GM12872 (cell line): Measurements from ENCODE around the gene SQSTM1.

Source experiments
- TF ChIP-seq, protein P1 (sequence below): IDR thresholded peaks from 3 replicates; pipeline ENCODE4 v1.5.1; 2011; ENCODE audit warnings: low read depth, mild to moderate bottlenecking, low read length, moderate library complexity; ENCODE audit not compliant: insufficient read depth

The SQSTM1 gene

GRCh38 chr5:179830818-179831468, 10.2 kb downstream of the SQSTM1 start:
- TF ChIP-seq, protein P1, sequence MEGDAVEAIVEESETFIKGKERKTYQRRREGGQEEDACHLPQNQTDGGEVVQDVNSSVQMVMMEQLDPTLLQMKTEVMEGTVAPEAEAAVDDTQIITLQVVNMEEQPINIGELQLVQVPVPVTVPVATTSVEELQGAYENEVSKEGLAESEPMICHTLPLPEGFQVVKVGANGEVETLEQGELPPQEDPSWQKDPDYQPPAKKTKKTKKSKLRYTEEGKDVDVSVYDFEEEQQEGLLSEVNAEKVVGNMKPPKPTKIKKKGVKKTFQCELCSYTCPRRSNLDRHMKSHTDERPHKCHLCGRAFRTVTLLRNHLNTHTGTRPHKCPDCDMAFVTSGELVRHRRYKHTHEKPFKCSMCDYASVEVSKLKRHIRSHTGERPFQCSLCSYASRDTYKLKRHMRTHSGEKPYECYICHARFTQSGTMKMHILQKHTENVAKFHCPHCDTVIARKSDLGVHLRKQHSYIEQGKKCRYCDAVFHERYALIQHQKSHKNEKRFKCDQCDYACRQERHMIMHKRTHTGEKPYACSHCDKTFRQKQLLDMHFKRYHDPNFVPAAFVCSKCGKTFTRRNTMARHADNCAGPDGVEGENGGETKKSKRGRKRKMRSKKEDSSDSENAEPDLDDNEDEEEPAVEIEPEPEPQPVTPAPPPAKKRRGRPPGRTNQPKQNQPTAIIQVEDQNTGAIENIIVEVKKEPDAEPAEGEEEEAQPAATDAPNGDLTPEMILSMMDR: no peak

GRCh38 chr5:179832039-179832745, 11.5 kb downstream of the SQSTM1 start:
- TF ChIP-seq, protein P1: no peak

DNA sequence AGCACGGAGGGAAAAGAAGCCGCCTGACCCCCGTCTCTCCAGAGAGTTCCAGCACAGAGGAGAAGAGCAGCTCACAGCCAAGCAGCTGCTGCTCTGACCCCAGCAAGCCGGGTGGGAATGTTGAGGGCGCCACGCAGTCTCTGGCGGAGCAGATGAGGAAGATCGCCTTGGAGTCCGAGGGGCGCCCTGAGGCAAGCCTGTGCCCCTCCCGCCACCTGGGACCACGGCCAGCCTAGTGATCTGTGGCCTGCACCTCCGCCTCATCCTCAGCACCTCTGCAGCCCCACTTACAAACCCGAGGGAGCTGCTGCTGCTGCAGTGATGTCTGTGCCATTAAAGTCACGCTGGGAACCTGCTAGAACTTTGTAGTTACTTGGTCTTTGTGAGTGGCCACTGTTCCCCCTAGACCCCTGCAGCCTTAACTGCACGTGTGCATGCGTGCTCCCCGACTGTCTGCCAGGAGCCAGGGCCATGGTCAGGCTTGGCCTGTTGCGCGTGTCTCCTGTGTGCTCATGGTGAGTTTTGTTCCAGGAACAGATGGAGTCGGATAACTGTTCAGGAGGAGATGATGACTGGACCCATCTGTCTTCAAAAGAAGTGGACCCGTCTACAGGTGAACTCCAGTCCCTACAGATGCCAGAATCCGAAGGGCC, 12.5 kb downstream of the SQSTM1 start:
- TF ChIP-seq, protein P1: no peak

GRCh38 chr5:179833709-179834070, 13.0 kb downstream of the SQSTM1 start:
- TF ChIP-seq, protein P1: no peak

DNA sequence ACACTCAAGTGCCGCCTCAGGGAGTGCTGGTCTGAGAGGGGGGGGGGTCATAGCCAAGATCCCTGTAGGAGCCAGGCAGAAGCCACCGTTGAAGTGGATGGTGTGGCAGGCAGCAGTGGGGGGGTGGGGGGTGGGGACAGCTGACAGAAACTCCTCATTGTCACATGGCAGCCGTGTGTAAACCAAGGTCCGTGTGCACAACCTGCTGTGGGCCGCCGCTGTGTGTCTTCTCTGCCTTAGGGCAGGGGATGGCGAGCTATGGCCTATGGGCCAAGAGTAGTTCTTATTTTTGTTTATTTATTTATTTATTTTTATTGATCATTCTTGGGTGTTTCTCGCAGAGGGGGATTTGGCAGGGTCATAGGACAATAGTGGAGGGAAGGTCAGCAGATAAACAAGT, 13.4 kb downstream of the SQSTM1 start:
- TF ChIP-seq, protein P1: no peak

DNA sequence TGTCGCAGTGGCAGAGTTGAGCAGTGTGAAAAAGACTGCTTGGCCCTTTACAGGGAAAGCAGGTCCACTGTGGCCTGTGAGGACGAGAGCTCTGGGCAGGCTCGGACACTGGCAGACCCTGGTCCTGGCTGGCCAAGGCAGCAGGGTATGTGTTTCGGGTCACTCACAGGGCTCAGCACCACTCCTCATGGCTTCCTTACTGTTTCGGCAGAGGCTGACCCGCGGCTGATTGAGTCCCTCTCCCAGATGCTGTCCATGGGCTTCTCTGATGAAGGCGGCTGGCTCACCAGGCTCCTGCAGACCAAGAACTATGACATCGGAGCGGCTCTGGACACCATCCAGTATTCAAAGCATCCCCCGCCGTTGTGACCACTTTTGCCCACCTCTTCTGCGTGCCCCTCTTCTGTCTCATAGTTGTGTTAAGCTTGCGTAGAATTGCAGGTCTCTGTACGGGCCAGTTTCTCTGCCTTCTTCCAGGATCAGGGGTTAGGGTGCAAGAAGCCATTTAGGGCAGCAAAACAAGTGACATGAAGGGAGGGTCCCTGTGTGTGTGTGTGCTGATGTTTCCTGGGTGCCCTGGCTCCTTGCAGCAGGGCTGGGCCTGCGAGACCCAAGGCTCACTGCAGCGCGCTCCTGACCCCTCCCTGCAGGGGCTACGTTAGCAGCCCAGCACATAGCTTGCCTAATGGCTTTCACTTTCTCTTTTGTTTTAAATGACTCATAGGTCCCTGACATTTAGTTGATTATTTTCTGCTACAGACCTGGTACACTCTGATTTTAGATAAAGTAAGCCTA, 15.7 kb downstream of the SQSTM1 start:
- TF ChIP-seq, protein P1: no peak
